RWPE1 (cell line): ENCODE data around the gene FYN.

Experiments
- CTCF ChIA-PET: fragments of 350-600 bp; sonication (Branson Sonifier 250); formaldehyde crosslinking; extraction: SDS; loops from one replicate; lab custom pipeline; 2021; lab: Yijun Ruan, JAX
- POLR2A ChIA-PET: fragments of 400-600 bp; formaldehyde crosslinking; extraction: SDS; loops from one replicate; lab custom pipeline; 2020; ENCODE audit warnings: antibody characterized with exemption; ENCODE audit not compliant: low non-redundant PET; lab: Yijun Ruan, JAX
- DNase-seq: peaks from one replicate; pipeline ENCODE4 v3.0.0; 2012; ENCODE audit warnings: low spot score
- H3K27ac ChIP-seq: fragments of 450-650 bp; 2 replicates; pipeline ENCODE4 v1.5.1; 2017
- CTCF ChIP-seq: fragments of 450-650 bp; conservative IDR thresholded peaks from 2 replicates; pipeline ENCODE4 v1.5.1; 2017; ENCODE audit warnings: low read depth, mild to moderate bottlenecking

Gene FYN

GRCh38 chr6:111774346-111774703, 98.9 kb downstream of the FYN start:
- DNase-seq: no peak
- CTCF ChIA-PET: interaction anchor here (0.6 to 1.0 kb wide), 2 partner anchors 32 to 207 kb away, joined by 3 read pairs; no protein-coding TSS in a partner anchor
- H3K27ac ChIP-seq: no peak overlapping the region
- POLR2A ChIA-PET: no interaction called here
- no peak for TF ChIP-seq CTCF

GRCh38 chr6:111773501-111774345, 99.5 kb downstream of the FYN start:
- CTCF ChIA-PET: interaction anchor here (1.0 kb wide), 1 partner anchor 32 kb away, joined by 3 read pairs; no protein-coding TSS in a partner anchor
- POLR2A ChIA-PET: no interaction called here
- no peak for TF ChIP-seq CTCF
- DNase-seq: no peak
- no peak overlapping the region for H3K27ac ChIP-seq

GRCh38 chr6:111772381-111772780, 100.9 kb downstream of the FYN start:
- no peak overlapping the region for H3K27ac ChIP-seq
- CTCF ChIA-PET: no interaction called here
- TF ChIP-seq CTCF: no peak
- no peak for DNase-seq
- POLR2A ChIA-PET: no interaction called here

- TF ChIP-seq CTCF: no peak
- POLR2A ChIA-PET: no interaction called here
- no peak overlapping the region for H3K27ac ChIP-seq
- DNase-seq: no peak
- CTCF ChIA-PET: no interaction called here
Observed at GRCh38 chr6:111771629-111772028, 101.6 kb downstream of the FYN start.

- ChIA-PET POLR2A (no interaction called here), CTCF (no interaction called here)
- no peak for TF ChIP-seq CTCF
- DNase-seq: no peak
- H3K27ac ChIP-seq: no peak overlapping the region
Observed at GRCh38 chr6:111771094-111771432, 102.2 kb downstream of the FYN start.

GRCh38 chr6:111770263-111771093, 102.8 kb downstream of the FYN start:
- TF ChIP-seq CTCF: no peak
- ChIA-PET CTCF (no interaction called here), POLR2A (no interaction called here)
- no peak for DNase-seq
- H3K27ac ChIP-seq: no peak overlapping the region
